HG03280 (cell line): ENCODE results near the gene ACSF3.
A peak's percentile ranks its signal among the peaks of the same experiment; 100 is the strongest.
"Not testable (repeated sequence)": the region's sequence is repeated elsewhere in the genome, so short reads cannot be mapped to it uniquely, and the experiment has no call there.

Source experiments
- ATAC-seq: cut with Tn5 transposase; IDR thresholded peaks from one replicate; pipeline ENCODE4 v1.9.1; 2021; ENCODE audit warnings: mild to moderate bottlenecking, moderate library complexity; ENCODE audit not compliant: unreplicated experiment

Gene ACSF3

DNA sequence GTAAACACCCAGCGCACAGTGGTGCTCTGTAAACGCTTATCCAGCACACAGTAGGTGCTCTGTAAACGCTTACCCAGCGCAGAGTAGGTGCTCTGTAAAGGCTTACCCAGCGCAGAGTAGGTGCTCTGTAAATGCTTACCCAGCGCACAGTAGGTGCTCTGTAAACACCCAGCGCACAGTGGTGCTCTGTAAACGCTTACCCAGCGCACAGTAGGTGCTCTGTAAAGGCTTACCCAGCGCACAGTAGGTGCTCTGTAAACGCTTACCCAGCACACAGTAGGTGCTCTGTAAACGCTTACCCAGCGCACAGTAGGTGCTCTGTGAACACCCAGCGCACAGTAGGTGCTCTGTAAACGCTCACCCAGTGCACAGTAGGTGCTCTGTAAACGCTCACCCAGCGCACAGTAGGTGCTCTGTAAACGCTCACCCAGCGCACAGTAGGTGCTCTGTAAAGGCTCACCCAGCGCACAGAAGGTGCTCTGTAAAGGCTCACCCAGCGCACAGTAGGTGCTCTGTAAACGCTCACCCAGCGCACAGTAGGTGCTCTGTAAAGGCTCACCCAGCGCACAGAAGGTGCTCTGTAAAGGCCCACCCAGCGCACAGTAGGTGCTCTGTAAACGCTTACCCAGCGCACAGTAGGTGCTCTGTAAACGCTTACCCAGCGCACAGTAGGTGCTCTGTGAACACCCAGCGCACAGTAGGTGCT, 92.4 kb downstream of the ACSF3 start:
- not testable (repeated sequence) for ATAC-seq

DNA sequence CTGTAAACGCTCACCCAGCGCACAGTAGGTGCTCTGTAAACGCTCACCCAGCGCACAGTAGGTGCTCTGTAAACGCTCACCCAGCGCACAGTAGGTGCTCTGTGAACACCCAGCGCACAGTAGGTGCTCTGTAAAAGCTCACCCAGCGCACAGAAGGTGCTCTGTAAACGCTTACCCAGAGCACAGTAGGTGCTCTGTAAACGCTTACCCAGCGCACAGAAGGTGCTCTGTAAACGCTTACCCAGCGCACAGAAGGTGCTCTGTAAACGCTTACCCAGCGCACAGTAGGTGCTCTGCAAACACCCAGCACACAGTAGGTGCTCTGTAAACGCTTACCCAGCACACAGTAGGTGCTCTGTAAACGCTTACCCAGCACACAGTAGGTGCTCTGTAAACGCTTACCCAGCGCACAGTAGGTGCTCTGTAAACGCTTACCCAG, 93.0 kb downstream of the ACSF3 start:
- ATAC-seq: not testable (repeated sequence)

DNA sequence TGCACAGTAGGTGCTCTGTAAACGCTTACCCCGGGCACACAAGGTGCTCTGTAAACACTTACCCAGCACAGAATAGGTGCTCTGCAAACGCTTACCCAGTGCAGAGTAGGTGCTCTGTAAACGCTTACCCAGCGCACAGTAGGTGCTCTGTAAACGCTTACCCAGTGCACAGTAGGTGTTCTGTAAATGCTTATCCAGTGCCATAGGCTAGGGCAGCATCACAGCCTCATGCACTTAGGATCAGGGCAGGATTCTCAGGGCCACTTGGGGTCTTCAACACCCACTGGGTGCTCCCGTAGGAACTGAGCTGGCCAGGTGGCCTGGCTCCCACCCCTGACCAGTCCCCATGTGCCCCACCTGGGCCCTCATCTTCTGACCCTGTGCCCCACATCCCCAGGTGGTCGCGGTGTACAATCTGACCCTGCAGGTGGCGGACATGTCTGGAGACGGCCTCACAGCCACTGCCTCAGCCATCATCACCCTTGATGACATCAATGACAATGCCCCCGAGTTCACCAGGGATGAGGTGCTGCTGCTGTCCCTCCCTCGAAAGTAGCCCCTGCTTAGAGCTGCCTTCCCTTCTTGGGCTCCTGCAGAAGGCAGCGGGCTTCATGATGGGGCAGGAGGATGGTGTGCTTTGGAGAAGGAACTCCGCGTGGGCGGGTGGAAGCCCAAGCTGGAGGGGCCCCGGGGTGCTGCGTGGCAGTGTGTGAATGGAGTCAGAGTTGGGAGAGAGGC, 93.5 kb downstream of the ACSF3 start:
- ATAC-seq: no peak

DNA sequence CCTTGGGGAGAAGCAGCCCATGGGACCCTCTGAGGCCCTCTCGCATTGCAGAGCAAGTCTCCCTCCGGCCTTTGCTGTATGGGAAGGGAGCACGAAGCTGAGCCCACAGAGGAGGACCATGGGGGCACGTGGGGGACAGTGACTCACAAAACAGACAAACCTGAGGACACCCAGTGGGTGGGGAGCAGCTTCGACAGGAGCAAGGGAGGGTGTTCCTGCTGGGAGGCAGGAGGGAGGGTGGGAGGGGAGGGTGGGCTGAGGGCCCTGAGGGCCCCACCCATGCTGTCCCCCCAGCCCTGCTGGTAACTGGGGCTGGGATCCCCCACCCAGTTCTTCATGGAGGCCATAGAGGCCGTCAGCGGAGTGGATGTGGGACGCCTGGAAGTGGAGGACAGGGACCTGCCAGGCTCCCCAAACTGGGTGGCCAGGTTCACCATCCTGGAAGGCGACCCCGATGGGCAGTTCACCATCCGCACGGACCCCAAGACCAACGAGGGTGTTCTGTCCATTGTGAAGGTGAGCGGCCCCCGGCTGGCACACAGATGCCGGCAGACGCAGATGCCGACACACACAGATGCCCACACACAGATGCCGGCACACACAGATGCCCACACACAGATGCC, 94.2 kb downstream of the ACSF3 start:
- no peak for ATAC-seq

DNA sequence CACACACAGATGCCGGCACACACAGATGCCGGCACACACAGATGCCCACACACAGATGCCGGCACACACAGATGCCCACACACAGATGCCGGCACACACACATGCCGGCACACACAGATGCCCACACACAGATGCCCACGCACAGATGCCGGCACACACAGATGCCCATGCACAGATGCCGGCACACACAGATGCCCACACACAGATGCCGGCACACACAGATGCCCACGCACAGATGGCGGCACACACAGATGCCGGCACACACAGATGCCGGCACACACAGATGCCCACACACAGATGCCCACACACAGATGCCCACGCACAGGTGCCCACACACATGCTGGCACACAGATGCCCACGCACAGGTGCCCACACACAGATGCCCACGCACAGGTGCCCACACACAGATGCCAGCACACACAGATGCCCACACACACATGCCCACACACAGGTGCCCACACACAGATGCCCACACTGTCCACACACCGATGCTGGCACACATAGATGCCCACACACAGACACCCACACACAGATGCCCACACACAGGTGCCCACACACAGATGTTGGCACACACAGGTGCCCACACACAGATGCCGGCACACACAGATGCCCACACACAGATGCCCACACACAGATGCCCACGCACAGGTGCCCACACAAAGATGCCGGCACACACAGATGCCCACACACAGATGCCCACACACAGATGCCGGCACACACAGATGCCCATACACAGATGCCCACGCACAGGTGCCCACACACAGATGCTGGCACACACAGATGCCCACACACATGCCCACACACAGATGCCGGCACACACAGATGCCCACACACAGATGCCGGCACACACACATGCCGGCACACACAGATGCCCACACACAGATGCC, 95.1 kb downstream of the ACSF3 start:
- ATAC-seq: not testable (repeated sequence)

DNA sequence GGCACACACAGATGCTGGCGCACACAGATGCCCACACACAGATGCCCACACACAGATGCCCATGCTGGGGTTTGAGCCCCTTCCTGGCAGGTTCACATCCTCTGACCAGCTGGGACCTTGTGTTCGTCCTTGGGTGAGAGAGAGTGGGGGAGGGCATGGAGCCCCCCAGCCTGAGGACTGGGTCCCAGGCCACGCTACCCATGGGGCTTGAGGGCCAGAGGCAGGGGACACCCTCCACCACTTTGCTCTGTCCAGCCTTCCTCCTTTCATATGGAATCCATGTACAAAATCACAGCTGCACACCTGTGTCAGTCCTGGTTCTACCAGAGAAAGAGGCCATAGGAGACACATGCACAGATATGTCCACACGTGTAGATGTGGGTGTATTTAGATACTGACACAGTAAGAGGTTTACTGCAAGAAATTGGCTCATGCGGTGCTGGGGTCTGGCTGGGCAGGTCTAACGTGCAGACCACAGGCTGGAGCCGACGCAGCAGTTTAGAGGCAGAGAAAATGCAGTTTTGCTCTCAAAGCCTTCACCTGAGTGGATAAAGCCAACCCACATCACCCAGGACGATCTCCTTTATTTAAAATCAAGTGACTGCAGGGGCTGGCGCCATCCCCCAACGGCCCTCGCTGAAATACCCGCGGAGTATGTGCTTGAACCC, 95.8 kb downstream of the ACSF3 start:
- no peak for ATAC-seq

DNA sequence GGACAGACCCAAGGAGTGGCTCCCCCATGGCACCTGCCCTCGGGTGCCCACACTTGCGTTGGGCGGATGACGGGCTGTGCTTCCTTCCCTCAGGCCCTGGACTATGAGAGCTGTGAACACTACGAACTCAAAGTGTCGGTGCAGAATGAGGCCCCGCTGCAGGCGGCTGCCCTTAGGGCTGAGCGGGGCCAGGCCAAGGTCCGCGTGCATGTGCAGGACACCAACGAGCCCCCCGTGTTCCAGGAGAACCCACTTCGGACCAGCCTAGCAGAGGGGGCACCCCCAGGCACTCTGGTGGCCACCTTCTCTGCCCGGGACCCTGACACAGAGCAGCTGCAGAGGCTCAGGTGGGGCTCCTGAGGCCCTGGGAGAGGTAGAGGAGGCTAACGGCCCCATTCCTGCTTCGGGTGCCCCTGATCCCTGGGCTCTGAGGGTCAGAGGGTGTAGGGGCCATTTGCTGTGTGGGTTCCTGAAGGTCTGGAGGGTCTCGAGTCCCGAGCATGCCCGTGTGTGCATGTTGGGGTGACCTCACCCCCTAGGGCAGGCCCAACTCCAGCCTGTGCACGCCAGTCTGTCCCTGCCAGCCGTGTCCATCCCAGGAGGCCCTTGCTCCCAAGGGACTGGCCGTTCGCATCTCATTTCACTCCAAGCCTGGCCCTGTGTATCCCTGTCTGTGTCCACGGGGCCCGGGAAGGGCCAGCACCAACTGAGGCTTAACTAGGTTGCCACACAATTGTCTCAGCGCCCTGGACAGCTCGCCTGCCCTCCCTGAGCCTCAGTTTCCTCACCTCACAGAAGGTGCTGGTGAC, 96.7 kb downstream of the ACSF3 start:
- no peak for ATAC-seq

DNA sequence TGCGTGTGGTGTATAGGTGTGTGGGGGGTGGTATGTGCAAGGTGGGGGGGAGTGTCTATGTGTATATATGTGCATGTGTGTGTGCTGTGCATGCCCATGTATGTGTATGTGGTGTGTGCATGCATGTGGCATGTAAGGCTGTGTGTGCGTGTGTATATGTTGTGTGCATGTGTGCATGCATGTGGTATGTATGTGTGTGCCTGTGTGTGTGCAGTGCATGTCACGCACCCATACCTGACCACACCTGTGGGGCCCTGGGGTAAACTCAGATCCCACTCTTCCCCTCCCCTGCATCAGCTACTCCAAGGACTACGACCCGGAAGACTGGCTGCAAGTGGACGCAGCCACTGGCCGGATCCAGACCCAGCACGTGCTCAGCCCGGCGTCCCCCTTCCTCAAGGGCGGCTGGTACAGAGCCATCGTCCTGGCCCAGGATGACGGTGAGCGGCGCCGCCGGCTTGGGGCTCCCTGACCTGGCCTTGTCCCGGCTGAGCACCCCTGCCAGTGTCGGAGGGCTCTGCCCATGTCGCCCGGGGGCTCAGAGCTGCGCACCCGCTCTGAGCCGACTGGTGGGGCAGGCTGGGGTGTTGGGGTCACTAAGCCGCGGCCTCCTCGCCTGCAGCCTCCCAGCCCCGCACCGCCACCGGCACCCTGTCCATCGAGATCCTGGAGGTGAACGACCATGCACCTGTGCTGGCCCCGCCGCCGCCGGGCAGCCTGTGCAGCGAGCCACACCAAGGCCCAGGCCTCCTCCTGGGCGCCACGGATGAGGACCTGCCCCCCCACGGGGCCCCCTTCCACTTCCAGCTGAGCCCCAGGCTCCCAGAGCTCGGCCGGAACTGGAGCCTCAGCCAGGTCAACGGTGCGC, 97.6 kb downstream of the ACSF3 start:
- ATAC-seq: no peak

DNA sequence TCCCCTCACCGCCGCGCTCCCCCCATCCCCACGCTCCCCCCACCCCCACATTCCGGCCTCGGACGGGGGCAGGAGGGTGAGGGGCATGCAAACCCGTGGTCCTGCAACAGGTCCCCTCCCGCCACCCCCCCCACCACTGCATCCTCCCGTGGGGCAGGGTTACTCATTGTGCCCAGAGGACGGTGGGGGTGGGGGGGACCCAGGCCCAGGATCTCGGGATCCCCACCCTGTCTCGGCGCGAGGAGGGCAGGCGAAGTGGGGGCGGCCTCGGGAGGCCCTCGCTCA, 98.2 kb downstream of the ACSF3 start:
- no peak for ATAC-seq

DNA sequence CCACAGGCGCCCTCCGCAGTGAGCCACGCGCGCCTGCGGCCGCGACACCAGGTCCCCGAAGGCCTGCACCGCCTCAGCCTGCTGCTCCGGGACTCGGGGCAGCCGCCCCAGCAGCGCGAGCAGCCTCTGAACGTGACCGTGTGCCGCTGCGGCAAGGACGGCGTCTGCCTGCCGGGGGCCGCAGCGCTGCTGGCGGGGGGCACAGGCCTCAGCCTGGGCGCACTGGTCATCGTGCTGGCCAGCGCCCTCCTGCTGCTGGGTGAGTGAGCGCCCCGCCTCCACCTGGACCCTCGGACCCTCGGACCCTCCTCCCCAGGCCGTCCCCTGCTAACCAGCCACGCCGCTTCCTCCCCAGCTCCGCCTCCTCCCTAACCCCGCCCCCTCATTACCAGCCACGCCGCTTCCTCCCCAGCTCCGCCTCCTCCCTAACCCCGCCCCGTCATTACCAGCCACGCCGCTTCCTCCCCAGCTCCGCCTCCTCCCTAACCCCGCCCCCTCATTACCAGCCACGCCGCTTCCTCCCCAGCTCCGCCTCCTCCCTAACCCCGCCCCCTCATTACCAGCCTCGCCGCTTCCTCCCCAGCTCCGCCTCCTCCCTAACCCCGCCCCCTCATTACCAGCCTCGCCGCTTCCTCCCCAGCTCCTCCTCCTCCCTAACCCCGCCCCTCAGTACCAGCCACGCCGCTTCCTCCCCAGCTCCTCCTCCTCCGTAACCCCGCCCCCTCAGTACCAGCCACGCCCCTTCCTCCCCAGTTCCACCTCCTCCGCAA, 98.7 kb downstream of the ACSF3 start:
- not testable (repeated sequence) for ATAC-seq

DNA sequence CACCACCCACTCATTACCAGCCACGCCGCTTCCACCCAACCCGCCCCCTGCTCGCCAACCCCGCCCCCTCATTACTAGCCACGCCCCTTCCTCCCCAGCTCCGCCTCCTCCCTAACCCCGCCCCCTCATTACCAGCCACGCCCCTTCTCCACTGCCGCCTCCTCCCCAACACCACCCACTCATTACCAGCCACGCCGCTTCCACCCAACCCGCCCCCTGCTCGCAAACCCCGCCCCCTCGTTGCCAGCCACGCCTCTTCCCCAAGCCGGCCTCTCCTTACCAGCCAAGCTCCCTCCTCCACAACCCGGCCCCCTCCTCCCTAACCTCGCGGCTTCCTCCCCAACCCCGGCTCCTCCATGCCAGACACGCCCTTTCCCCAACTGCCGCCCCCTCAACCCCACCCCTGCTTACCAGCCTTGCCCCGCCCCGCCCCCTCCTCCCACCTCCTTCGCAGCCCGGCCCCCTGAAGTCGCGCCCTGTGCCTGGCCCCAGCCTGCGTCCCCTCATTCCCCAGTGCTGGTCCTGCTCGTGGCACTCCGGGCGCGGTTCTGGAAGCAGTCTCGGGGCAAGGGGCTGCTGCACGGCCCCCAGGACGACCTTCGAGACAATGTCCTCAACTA, 99.4 kb downstream of the ACSF3 start:
- ATAC-seq: peak; percentile 32

DNA sequence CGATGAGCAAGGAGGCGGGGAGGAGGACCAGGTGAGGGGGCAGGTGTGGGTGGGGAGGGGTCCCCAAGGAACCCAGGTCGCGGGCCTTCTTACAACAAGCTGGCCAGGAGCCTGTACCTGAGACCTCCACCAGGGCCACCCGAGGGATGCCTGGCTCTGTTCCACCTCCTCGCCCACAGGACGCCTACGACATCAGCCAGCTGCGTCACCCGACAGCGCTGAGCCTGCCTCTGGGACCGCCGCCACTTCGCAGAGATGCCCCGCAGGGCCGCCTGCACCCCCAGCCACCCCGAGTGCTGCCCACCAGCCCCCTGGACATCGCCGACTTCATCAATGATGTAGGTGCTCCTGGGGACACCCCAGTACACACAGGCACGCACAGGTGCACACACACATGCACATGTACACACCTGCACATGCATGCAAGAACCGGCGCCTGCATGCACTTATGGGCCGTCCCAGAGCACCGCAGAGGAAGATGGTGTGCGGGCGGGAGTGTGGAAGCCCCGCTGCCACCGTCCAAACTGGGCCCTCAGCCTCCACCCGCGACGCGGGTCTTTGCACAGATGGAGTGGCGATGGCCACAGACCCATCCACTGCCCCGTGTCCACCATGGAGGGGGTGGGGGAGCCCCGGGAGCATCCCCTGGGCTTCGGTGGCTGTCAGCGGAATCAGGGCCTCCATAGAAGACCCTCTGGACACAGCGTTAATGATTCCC, 100.1 kb downstream of the ACSF3 start:
- ATAC-seq: no peak

DNA sequence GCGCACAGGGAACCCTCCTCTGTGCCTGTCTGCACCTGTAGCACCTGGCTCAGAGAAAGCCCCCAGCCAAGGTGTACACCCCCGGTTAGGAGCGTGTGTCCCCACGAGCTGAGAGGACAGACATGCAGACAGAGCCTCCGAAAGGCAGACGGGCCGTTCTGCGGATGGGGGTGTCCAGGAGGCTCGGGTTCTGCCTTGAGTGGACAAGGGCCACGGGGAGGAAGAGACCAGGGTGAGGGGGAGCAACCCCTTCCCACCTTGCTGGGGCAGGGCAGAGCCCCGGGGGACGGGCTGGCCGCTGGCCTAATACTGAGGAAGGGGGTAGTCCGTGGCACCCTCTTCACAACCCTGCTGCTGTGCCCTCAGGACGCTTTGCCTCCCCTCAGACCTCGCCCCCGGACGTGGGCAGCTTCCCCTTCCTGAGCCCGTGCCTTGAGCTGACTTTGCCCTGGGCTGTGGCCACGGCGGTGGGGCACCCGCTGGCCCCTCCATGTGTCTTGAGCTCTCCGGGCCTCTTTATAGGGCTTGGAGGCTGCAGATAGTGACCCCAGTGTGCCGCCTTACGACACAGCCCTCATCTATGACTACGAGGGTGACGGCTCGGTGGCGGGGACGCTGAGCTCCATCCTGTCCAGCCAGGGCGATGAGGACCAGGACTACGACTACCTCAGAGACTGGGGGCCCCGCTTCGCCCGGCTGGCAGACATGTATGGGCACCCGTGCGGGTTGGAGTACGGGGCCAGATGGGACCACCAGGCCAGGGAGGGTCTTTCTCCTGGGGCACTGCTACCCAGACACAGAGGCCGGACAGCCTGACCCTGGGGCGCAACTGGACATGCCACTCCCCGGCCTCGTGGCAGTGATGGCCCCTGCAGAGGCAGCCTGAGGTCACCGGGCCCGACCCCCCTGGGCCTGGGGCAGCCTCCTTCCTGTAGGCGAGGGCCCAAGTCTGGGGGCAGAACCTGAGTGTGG, 101.0 kb downstream of the ACSF3 start:
- no peak for ATAC-seq

DNA sequence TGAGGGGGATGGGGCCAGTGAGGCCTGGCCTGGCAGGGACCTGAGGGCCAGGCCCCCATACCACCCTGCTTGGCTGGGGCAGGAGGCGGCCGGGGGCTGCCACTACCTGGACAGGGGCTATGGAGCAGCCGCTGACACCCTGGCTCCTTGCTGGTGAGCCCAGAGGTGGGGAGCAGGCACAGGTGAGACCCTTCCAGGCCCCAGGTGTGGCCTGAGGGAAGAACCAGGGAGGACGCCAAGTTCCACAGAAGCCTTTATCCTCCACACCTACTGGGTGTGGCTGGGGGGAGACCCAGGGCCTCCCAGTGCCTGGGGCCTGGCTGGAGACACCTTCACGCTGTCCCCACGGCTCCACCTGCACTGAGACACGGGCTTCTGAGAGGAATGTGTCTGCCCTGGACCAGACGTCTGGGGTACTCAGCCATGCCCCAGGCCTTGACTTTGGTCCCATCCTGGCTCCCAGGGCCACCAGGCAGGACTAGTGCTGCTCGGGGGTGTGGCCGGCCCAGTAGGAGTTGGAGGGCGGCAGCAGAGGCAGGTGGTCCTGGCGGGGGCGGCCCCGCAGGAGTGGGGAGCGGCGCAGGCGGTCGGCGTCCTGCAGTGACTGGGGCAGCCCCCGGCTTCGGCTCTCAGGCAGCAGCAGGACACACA, 102.0 kb downstream of the ACSF3 start:
- no peak for ATAC-seq

DNA sequence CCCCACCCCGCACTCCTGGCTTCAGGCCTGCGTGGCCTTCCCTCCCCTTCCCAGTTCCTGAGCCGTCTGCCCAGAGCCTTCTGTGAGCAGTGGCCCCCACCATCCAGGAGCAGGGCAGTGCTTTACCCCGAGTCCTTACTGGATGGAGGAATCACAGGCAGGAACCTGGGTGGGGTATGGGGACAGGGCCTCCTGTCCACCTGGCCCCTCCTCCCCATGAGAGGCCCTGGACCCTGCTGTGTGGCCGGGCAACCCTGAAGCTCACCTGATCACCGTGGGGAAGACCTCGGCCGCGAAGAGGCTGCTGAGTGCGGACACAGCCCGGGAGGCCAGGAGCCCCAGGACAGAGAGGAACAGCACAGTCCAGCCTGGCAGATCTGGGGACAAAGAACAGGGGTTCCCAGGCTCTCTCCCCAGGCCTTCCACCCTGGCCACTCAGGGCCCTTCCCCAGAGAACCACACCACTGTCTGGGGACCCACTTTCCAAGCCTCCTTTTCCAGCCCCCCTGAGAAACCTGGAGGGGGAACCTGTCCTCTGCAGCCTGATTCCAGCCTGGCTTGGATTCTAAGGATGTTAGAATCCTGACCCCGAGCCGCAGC, 103.5 kb downstream of the ACSF3 start:
- no peak for ATAC-seq
